ENCODE data around the gene HTT-AS. TPM values are rescaled to one million over a fixed set of nuclear protein-coding genes. Genes with fewer than 3 reads are reported as not detected.
"Not testable (repeated sequence)": the region's sequence is repeated elsewhere in the genome, so short reads cannot be mapped to it uniquely, and the experiment has no call there.

HTT-AS gene
- total RNA-seq, 2 donors from 2014 or later, result not detected

DNA sequence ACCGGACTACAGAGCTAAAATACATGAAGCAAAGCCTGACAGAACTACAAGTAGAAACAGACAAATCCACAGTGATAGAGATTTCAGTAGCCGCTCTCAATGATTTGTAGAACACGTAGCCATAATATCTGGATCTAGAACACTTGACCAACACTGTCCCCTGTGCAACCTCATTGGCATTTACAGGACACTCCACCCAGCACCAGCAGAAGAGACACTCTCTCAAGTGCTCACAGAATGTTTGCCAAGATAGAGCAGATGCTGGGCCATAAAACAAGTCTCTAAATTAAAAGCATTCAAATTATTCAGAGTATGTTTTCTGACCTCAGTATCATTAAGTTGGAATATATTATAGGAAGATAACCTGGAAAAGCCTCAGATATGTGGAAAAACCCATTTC, 21.9 kb upstream of the HTT-AS start:
- intact Hi-C loops (cut with DNase I), result no loop called here
- DNase-seq (no peak), ATAC-seq (no peak)

DNA sequence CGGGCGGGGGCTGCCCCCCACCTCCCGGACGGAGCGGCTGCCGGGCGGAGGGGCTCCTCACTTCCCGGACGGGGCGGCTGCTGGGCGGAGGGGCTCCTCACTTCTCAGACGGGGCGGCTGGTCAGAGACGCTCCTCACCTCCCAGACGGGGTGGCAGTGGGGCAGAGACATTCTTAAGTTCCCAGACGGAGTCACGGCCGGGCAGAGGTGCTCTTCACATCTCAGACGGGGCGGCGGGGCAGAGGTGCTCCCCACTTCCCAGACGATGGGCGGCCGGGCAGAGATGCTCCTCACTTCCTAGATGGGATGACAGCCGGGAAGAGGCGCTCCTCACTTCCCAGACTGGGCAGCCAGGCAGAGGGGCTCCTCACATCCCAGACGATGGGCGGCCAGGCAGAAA, 20.4 kb upstream of the HTT-AS start:
- DNase-seq; ATAC-seq; intact Hi-C loops (cut with DNase I): not testable (repeated sequence)

DNA sequence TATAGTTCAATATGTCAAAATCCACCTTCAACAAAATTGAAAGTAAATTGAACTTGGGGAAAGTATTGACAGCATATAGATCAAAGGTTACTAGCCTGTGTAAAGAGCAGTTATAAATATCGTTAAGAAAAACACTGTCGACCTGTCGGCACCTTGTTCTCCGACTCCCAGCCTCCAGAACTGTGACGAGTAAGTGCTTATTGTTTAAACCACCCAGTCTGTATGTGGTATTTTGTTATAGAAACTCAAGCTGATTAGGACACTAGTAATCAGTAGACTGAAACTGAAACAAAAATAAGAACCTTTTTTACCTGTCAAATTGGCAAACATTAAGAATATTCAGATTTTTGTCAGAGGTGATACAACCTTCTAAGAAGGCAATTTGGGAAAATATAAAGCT, 17.1 kb upstream of the HTT-AS start:
- intact Hi-C loops (cut with DNase I), result no loop called here
- ATAC-seq (no peak), DNase-seq (no peak)

DNA sequence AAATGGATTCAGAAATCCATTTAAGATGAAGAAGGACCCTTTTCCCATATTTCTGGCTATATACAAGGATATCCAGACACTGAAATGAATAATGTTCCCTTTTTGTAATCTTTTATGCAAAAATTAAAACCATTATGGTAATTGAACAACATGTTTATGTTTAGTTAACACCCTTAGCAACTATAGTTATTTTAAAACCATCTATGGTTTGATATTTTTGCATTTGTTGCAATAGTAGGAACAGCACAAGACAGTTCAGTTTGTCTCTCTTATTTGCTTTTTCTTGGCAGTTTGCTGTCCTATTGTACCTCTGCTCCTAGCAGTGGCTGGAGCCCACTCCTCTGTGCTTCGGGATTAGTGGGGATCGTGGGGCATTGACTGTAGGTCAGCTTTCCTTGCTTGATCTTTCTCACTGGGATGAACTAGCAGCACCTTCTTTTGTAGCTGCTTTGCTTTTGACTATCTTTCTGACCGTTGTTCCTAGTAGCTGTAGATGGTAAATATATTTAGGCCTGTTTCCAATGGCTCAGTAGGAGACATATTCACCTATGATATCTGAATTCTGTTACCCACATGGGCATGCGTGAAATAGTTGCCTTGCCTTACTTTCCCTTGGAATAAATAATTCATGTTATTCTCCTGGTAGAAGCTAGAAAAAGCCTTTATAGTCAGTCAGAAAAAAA, 12.9 kb upstream of the HTT-AS start:
- DNase-seq (no peak), ATAC-seq (no peak)
- intact Hi-C loops (cut with DNase I), result no loop called here

DNA sequence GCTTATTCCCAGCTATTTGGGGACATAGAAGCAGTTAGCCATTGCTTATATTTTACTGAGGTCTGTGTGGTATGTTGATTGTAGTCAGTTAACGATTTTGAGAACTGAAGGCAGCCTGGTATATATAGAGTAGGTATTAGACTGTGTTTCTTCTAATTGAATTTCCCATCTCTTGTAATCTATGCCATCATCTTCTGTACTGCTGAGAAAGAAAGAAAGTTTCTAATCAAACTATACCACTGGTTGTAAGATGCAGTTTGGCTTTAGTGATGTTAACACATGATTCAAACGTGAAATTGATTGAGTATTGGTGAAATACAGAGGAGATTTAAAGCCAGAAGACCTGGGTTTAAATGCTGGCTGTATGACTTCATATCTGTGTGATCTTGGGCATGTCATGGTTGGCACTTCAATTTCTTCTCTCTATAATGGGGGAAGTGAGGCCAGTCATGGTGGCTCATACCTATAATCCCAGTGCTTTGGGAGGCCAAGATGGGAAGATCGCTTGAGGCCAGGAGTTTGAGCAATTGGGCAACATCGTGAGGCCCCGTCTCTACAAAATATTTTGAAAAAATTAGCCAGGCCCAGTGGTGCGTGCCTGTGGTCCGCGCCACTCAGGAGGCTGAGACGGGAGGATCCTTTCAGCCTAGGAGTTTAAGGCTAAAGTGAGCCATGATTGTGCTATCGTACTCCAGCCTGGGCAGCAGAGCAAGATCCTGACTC, 11.8 kb upstream of the HTT-AS start:
- DNase-seq, result no peak
- intact Hi-C loops (cut with DNase I), result no loop called here

DNA sequence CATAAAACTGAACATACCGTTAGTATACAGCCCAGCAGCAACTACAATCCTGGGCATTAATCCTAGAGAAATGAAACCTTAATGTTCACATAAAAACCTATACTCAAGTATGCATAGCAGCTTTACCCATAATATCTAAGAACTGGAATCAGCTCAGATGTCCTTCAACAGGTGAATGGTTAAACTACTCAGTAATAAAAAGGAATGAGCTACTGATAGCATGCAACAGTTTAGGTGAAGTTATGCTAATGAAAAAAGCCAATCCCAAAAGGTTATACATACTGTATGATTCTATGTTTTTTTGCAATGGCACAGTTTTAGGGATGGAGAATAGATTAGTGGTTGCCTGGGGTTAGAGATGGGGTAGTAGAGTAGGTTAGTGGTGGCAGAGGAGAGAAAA, 9.4 kb upstream of the HTT-AS start:
- ATAC-seq, result no peak
- no peak for DNase-seq
- intact Hi-C loops (cut with DNase I), result no loop called here

More for the DNA sequence above, 11.8 kb upstream of the HTT-AS start:
- no peak for ATAC-seq

DNA sequence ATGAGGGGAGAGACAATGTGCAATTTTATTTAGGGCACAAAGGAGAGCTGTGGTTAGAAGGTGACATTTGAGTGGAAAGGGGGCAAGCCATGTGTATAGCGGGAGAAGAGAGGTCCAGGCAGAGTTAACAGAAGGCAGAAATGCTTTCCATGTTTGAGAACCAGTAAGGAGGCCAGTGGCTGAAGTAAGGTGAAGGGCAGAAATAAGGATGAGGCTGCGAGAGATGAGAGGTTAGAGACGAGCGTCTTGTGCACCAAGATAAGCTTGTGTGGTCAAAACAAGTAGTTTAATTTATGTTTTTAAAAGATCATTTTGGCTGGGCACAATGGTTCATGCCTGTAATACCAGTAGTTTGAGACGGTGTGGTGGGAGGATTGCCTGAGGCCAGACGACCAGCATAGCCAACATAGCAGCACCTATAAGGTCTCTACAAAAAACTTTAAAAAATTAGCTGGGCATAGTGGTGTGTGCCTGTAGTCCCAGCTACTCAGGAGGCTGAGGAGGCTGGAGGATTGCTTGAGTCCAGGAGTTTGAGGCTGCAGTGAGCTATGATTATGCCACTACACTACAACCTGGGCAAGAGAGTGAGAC, 8.7 kb upstream of the HTT-AS start:
- intact Hi-C loops (cut with DNase I), result no loop called here
- no peak for DNase-seq
- ATAC-seq, result no peak

DNA sequence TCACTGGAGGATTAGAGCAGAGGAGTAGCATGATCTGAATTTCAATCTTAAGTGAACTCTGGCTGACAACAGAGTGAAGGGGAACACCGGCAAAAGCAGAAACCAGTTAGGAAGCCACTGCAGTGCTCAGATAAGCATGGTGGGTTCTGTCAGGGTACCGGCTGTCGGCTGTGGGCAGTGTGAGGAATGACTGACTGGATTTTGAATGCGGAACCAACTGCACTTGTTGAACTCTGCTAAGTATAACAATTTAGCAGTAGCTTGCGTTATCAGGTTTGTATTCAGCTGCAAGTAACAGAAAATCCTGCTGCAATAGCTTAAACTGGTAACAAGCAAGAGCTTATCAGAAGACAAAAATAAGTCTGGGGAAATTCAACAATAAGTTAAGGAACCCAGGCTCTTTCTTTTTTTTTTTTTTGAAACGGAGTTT, 5.4 kb upstream of the HTT-AS start:
- intact Hi-C loops (cut with DNase I), result no loop called here
- no peak for ATAC-seq
- DNase-seq, result no peak

DNA sequence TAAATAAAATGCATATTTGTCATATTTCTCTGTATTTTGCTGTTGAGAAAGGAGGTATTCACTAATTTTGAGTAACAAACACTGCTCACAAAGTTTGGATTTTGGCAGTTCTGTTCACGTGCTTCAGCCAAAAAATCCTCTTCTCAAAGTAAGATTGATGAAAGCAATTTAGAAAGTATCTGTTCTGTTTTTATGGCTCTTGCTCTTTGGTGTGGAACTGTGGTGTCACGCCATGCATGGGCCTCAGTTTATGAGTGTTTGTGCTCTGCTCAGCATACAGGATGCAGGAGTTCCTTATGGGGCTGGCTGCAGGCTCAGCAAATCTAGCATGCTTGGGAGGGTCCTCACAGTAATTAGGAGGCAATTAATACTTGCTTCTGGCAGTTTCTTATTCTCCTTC, 3.5 kb upstream of the HTT-AS start:
- ATAC-seq, result no peak
- intact Hi-C loops (cut with DNase I), result no loop called here
- DNase-seq, result no peak

DNA sequence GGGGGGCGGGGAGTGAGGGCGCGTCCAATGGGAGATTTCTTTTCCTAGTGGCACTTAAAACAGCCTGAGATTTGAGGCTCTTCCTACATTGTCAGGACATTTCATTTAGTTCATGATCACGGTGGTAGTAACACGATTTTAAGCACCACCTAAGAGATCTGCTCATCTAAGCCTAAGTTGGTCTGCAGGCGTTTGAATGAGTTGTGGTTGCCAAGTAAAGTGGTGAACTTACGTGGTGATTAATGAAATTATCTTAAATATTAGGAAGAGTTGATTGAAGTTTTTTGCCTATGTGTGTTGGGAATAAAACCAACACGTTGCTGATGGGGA, 1.3 kb upstream of the HTT-AS start:
- intact Hi-C loops (cut with DNase I), result no loop called here

DNA sequence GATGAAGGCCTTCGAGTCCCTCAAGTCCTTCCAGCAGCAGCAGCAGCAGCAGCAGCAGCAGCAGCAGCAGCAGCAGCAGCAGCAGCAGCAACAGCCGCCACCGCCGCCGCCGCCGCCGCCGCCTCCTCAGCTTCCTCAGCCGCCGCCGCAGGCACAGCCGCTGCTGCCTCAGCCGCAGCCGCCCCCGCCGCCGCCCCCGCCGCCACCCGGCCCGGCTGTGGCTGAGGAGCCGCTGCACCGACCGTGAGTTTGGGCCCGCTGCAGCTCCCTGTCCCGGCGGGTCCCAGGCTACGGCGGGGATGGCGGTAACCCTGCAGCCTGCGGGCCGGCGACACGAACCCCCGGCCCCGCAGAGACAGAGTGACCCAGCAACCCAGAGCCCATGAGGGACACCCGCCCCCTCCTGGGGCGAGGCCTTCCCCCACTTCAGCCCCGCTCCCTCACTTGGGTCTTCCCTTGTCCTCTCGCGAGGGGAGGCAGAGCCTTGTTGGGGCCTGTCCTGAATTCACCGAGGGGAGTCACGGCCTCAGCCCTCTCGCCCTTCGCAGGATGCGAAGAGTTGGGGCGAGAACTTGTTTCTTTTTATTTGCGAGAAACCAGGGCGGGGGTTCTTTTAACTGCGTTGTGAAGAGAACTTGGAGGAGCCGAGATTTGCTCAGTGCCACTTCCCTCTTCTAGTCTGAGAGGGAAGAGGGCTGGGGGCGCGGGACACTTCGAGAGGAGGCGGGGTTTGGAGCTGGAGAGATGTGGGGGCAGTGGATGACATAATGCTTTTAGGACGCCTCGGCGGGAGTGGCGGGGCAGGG, 711 bp upstream of the HTT-AS start:
- intact Hi-C loops (cut with DNase I), result no loop called here
- peak in 1 of 2 donors; percentile 1 for ATAC-seq
- DNase-seq, result peak; percentile 62

More for the DNA sequence above, 1.3 kb upstream of the HTT-AS start:
- DNase-seq (no peak), ATAC-seq (no peak)

DNA sequence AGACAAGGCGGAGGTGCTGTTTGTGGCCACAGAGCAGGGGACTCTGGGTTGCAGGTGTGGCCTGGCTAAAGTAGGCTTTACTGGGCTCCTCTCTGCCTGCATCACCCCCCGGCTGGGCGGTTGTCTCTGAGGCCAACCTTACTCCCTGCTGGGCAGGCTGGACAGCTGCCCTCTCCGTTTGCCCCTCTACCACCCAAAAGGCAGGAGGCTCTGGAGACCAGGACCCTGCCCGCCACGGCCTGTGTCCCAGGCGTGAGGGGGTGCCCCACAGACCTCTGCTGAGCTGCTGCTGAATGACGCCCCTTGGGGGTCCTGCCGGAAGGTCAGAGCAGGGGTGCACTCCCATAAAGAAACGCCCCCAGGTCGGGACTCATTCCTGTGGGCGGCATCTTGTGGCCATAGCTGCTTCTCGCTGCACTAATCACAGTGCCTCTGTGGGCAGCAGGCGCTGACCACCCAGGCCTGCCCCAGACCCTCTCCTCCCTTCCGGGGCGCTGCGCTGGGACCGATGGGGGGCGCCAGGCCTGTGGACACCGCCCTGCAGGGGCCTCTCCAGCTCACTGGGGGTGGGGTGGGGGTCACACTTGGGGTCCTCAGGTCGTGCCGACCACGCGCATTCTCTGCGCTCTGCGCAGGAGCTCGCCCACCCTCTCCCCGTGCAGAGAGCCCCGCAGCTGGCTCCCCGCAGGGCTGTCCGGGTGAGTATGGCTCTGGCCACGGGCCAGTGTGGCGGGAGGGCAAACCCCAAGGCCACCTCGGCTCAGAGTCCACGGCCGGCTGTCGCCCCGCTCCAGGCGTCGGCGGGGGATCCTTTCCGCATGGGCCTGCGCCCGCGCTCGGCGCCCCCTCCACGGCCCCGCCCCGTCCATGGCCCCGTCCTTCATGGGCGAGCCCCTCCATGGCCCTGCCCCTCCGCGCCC, 920 bp downstream of the HTT-AS start:
- DNase-seq, result peak; percentile 36
- peak in 1 of 2 donors; percentile 0 for ATAC-seq
- intact Hi-C loops (cut with DNase I), result no loop called here

DNA sequence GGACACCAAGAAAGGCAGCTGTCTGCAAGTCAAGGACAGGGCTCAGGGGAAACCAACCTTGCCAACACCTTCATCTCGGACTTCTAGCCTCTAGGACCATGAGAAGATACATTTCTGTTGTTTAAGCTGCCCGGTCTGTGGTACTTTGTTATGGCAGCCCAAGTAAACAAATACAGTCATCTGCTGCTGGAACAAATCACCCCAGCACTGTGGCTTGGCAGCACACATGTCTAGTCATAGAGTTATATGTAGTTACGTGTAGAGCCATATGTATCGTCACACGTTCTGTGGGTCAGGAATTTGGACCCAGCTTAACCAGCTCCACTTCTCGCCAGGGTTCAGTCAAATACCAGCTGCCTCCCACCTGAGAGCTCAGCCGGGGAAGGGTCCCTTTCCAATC, 2.5 kb downstream of the HTT-AS start:
- DNase-seq, result no peak
- intact Hi-C loops (cut with DNase I), result no loop called here
- no peak for ATAC-seq

DNA sequence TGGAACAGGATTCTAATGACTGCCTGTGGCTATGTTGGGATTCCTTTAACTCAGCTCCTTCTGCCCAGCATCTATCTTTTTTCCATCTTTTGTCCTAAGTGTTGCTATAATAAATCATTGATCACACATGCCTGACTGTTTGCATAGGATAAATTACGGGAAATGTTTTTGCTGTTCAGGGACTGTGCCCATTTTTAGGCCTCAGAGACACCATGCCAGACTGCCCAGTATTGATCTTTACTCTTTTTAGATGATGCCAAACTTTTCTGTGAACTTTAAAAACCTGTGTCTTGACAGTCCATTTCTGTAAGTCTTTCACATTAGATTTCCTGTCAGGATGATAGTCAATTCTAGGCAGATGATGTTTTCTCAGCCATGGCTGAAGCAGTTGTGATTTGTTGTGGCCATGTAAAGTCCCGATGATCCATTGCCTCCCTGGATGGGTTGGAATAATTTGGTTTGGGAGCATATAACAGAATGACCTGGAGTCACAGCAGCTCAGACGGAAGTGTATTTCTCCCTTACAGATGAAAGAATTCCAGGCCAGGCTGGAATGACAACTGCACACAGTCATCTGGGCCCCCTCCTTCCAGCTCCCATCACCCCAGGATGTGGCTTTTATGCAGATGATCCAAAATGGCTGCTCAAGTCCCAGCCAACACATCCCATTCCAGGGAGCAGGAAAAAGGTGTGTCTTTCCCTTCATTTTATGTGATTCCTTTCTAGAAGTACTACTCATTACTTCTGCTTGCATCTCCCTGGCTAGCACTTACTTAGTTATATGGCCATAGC, 3.4 kb downstream of the HTT-AS start:
- intact Hi-C loops (cut with DNase I), result no loop called here
- ATAC-seq, result no peak

DNA sequence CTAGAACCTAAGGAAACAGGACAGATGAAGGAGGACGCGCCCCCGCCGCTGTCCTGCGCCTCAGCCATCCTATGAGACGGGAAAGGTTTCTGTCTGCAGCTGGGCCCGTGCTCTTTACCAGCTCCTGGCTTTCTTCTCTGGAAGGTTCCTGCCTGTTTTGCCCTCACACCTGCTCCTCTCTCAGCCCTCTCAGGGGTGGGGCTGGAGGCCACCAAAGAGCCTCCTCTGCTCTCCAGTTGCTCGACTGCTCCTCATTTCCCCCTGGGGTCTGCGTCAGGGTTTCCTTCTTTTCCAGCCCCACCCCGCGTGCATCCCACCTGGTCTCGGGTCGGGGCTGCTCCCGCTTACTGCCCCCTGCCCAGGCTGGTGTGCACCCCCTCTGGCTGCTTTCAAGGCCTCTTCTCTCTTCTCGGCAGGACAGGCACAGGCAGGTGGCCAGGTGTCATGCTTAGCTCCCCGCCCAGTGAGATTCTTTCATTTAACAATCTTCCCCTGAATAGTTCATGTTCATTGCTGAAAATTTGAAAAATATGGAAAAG, 4.6 kb downstream of the HTT-AS start:
- intact Hi-C loops (cut with DNase I), result no loop called here
- no peak for DNase-seq
- no peak for ATAC-seq

More for the DNA sequence above, 3.4 kb downstream of the HTT-AS start:
- DNase-seq, result no peak

DNA sequence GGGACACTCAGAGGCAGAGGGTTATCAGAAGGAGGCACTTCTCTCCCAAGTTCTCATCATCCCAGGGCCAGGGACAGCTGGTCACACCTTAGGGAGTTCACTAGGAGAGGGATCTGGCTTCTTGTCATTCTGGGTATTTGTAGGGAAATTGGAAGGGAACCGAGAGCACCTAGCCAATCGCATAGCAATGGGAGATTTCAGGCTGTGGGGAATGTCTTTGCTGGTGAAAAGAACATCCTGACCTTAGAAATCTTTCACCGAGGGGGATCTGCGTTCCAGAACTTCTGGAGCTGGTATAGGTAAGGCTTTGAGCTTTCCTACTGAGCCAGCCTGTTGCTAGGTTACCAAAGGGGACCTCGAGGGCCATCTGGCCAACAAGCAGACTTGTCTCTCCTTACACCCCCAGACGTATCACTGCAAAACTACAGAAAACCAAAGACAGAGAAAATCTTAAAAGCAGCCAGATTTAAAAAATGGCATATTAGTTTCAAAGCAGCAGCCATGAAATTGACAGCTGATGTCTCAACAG, 6.8 kb downstream of the HTT-AS start:
- ATAC-seq (no peak), DNase-seq (no peak)
- intact Hi-C loops (cut with DNase I), result no loop called here

DNA sequence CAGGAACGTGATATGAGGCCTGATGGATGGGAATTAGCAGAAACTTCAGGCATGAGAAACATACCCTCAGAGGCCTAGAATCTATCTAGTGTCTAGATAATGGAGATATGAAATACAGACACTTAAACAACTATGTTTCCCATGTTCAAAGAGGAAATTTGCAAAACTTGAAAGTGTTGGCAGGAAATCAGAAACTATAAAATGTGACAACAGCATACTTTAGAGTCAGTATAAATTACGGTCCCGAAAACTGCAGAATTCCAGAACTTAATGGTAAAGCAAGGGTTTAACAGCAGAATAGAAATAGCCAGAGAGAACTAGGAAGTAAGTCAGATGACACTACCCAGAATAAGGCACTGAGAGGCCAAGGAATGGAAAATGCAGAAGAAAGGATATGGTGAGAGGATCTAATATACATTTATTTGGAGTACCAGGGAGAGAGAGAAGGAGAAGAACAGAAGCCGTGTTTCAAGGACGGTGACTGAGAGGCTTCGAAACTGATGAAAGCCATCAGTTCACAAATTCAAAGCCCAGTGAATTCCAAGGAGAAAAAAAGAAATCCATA, 7.4 kb downstream of the HTT-AS start:
- no peak for DNase-seq
- ATAC-seq, result no peak
- intact Hi-C loops (cut with DNase I), result no loop called here
